HG02981 (cell line): Measurements from ENCODE around the gene PHLDA1.

Experiments
- ATAC-seq: cut with Tn5 transposase; IDR thresholded peaks from one replicate; pipeline ENCODE4 v1.9.1; 2021; ENCODE audit warnings: mild to moderate bottlenecking, moderate library complexity; ENCODE audit not compliant: unreplicated experiment

Gene PHLDA1

GRCh38 chr12:76020281-76020680 lies 11.3 kb downstream of the PHLDA1 start:
- ATAC-seq: peak; percentile 71

- ATAC-seq: no peak
Observed at GRCh38 chr12:76018672-76019071, 12.9 kb downstream of the PHLDA1 start.

GRCh38 chr12:76018111-76018510 lies 13.5 kb downstream of the PHLDA1 start:
- ATAC-seq: no peak

- ATAC-seq: no peak
Observed at GRCh38 chr12:76014007-76014406, 17.6 kb downstream of the PHLDA1 start.

GRCh38 chr12:76013603-76014002 lies 18.0 kb downstream of the PHLDA1 start:
- ATAC-seq: no peak

- ATAC-seq: no peak
Observed at GRCh38 chr12:76012644-76013043, 18.9 kb downstream of the PHLDA1 start.

GRCh38 chr12:76010732-76011458 lies 20.7 kb downstream of the PHLDA1 start:
- no peak for ATAC-seq

- ATAC-seq: no peak
Observed at GRCh38 chr12:76008428-76008827, 23.1 kb downstream of the PHLDA1 start.

GRCh38 chr12:76007640-76008039 lies 23.9 kb downstream of the PHLDA1 start:
- ATAC-seq: no peak

- no peak for ATAC-seq
Observed at GRCh38 chr12:76006028-76006925, 25.3 kb downstream of the PHLDA1 start.

- no peak for ATAC-seq
Observed at GRCh38 chr12:76003355-76003638, 28.3 kb downstream of the PHLDA1 start.

GRCh38 chr12:76002598-76003354 lies 28.8 kb downstream of the PHLDA1 start:
- ATAC-seq: no peak

- ATAC-seq: no peak
Observed at GRCh38 chr12:75998292-75999063, 33.1 kb downstream of the PHLDA1 start.

GRCh38 chr12:75997658-75998057 lies 33.9 kb downstream of the PHLDA1 start:
- no peak for ATAC-seq

- no peak for ATAC-seq
Observed at GRCh38 chr12:75996861-75997447, 34.6 kb downstream of the PHLDA1 start.

GRCh38 chr12:75995691-75996090 lies 35.9 kb downstream of the PHLDA1 start:
- no peak for ATAC-seq

GRCh38 chr12:75994069-75994740 lies 37.4 kb downstream of the PHLDA1 start:
- no peak for ATAC-seq

GRCh38 chr12:75991753-75992152 lies 39.8 kb downstream of the PHLDA1 start:
- no peak for ATAC-seq

- ATAC-seq: no peak
Observed at GRCh38 chr12:75990189-75990912, 41.2 kb downstream of the PHLDA1 start.
